ENCODE results near the gene SUSD1.

Gene SUSD1

DNA sequence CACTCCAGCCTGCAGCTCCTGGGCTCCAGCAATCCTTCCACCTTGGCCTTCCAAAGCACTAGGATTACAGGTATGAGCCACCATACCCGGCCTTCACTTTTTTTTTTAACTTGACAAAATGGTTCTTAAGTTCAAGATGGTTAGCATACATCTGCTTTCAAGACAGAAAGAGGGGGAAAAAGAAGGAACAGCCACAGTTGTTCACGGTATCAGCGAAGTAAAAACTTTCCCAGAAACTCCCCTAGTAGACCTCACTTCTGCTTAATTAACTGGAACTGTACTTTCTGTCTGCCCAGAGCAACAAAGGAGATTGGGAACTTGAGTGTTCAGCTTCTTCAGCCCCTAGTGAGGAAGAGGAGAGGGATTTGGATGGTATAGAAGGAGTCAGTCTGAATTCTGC, 161.8 kb downstream of the SUSD1 start:
- Histone ChIP-seq H3K4me3 (ENCODE audit: low read length, poor library complexity, severe bottlenecking) (no peak overlapping the region), H4K20me1 (ENCODE audit: insufficient read depth, low read length, poor library complexity, severe bottlenecking) (no peaks in the 10 kb centered on the region), H3K79me2 (ENCODE audit: insufficient read depth, low read length) (no peaks in the 10 kb centered on the region), H3K4me1 (ENCODE audit: insufficient read depth, low read length, poor library complexity, severe bottlenecking) (no peaks in the 10 kb centered on the region), H3K9me2 (replicated peaks; ENCODE audit: low read depth, low read length) (no peaks in the 10 kb centered on the region), H3K9ac (ENCODE audit: low read depth, low read length, poor library complexity, severe bottlenecking) (no peak overlapping the region), H3K9me3 (ENCODE audit: insufficient read depth, low read depth, low read length) (no peaks in the 10 kb centered on the region), H3K36me3 (ENCODE audit: insufficient read depth, low read length) (no peaks in the 10 kb centered on the region), H2AFZ (ENCODE audit: low read length) (no peak overlapping the region), H3K27me3 (ENCODE audit: insufficient read depth, low read length, poor library complexity, severe bottlenecking) (no peaks in the 10 kb centered on the region), H3F3A (ENCODE audit: low read depth) (no peaks in the 10 kb centered on the region), H3K4me2 (ENCODE audit: low read depth, low read length, poor library complexity, severe bottlenecking) (no peak overlapping the region)
- no peak for TF ChIP-seq EZH2phosphoT487 (IDR thresholded peaks at IDR 0.05; ENCODE audit: borderline replicate concordance)
- TF ChIP-seq, protein P1, sequence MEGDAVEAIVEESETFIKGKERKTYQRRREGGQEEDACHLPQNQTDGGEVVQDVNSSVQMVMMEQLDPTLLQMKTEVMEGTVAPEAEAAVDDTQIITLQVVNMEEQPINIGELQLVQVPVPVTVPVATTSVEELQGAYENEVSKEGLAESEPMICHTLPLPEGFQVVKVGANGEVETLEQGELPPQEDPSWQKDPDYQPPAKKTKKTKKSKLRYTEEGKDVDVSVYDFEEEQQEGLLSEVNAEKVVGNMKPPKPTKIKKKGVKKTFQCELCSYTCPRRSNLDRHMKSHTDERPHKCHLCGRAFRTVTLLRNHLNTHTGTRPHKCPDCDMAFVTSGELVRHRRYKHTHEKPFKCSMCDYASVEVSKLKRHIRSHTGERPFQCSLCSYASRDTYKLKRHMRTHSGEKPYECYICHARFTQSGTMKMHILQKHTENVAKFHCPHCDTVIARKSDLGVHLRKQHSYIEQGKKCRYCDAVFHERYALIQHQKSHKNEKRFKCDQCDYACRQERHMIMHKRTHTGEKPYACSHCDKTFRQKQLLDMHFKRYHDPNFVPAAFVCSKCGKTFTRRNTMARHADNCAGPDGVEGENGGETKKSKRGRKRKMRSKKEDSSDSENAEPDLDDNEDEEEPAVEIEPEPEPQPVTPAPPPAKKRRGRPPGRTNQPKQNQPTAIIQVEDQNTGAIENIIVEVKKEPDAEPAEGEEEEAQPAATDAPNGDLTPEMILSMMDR (conservative IDR thresholded peaks at IDR 0.05; ENCODE audit: low read length) = no peak

DNA sequence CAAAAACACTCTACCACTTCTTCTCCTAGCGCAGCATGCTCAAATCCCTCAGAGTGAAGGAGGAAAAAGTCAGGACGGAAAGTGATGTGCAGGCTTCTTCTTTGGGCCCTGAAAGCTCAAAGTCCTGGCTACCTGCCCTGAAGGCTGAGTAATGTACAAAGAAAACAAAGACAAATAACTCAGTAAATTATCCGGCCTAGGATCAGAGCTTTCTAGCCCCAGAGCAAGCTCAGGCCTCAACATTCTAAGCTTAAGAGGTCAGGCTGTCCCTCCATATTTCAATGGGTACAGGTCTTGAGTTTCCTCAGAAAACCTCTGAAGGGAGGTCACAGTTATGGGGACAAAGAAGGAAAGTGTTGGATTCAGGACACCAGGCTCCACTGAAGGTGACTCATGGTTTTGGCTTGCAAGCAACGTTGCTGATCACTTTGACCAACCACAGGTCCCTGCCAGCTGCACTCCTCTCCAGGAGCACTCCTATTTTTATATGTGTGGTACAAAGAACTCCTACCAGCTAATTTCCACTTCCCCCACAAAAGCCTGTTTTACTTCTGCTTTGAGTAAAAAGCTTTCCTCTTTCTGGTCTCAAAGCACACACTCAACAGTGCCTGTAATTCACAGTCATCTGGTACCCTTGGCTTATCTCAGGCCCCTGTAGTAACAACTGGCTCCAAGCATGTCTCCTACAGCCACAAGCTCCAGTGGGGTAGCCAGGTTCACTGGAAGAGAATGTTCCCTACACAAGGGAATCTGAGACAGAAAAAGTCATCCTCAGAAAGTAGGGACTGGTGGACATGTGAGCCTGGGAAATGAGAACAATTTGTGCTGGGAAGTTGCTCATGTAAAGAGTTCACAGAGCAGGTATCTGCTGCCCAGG, 162.8 kb downstream of the SUSD1 start:
- Histone ChIP-seq H3K9me2 (replicated peaks; ENCODE audit: low read depth, low read length) (no peaks in the 10 kb centered on the region), H3F3A (ENCODE audit: low read depth) (no peaks in the 10 kb centered on the region), H3K79me2 (ENCODE audit: insufficient read depth, low read length) (no peaks in the 10 kb centered on the region), H3K9ac (ENCODE audit: low read depth, low read length, poor library complexity, severe bottlenecking) (no peak overlapping the region), H3K4me2 (ENCODE audit: low read depth, low read length, poor library complexity, severe bottlenecking) (no peak overlapping the region), H3K27me3 (ENCODE audit: insufficient read depth, low read length, poor library complexity, severe bottlenecking) (no peaks in the 10 kb centered on the region), H2AFZ (ENCODE audit: low read length) (no peak overlapping the region), H3K36me3 (ENCODE audit: insufficient read depth, low read length) (no peaks in the 10 kb centered on the region), H4K20me1 (ENCODE audit: insufficient read depth, low read length, poor library complexity, severe bottlenecking) (no peaks in the 10 kb centered on the region), H3K4me1 (ENCODE audit: insufficient read depth, low read length, poor library complexity, severe bottlenecking) (no peaks in the 10 kb centered on the region), H3K9me3 (ENCODE audit: insufficient read depth, low read depth, low read length) (no peaks in the 10 kb centered on the region), H3K4me3 (ENCODE audit: low read length, poor library complexity, severe bottlenecking) (no peak overlapping the region)
- TF ChIP-seq, protein P1 (conservative IDR thresholded peaks at IDR 0.05; ENCODE audit: low read length) = no peak
- TF ChIP-seq EZH2phosphoT487 (IDR thresholded peaks at IDR 0.05; ENCODE audit: borderline replicate concordance) = no peak

DNA sequence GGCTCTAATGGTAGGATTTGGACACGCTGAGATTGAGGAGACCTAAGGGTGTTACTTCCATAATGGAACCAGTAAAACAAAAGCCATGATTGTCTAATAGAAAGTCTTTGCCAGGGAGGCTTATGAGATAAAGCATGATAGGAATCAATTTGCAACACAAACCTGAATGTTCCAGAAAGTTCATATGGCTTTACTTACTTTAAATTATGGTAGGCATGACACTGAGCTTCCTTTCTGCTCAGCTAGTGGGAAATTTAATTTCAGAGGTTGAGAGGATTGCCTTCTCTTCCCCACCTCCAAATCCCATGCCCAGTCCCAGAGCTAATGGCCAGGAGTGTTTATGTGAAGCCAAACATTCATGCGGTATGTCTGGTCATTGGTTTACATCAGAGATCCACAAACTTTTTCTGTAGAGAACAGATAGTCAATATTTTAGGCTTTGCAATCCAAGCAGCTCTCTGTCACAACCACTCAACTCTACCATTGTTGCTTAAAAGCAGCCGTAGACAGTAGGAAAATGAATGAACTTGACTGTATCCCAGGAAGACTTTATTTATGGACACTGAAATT, 164.0 kb downstream of the SUSD1 start:
- Histone ChIP-seq H3F3A (ENCODE audit: low read depth) (no peaks in the 10 kb centered on the region), H3K9ac (ENCODE audit: low read depth, low read length, poor library complexity, severe bottlenecking) (no peak overlapping the region), H3K4me2 (ENCODE audit: low read depth, low read length, poor library complexity, severe bottlenecking) (no peak overlapping the region), H3K9me3 (ENCODE audit: insufficient read depth, low read depth, low read length) (no peaks in the 10 kb centered on the region), H3K4me3 (ENCODE audit: low read length, poor library complexity, severe bottlenecking) (no peak overlapping the region), H3K9me2 (replicated peaks; ENCODE audit: low read depth, low read length) (no peaks in the 10 kb centered on the region), H3K79me2 (ENCODE audit: insufficient read depth, low read length) (no peaks in the 10 kb centered on the region), H4K20me1 (ENCODE audit: insufficient read depth, low read length, poor library complexity, severe bottlenecking) (no peaks in the 10 kb centered on the region), H2AFZ (ENCODE audit: low read length) (no peak overlapping the region), H3K4me1 (ENCODE audit: insufficient read depth, low read length, poor library complexity, severe bottlenecking) (no peaks in the 10 kb centered on the region), H3K36me3 (ENCODE audit: insufficient read depth, low read length) (no peaks in the 10 kb centered on the region), H3K27me3 (ENCODE audit: insufficient read depth, low read length, poor library complexity, severe bottlenecking) (no peaks in the 10 kb centered on the region)
- TF ChIP-seq, protein P1 (conservative IDR thresholded peaks at IDR 0.05; ENCODE audit: low read length) = no peak

All from Loucy (cell line).